Body of pancreas (tissue), 4 donors: ENCODE results near the gene CCT6B. TPM values are rescaled to one million over a fixed set of nuclear protein-coding genes. Genes with fewer than 3 reads are reported as not detected.

ENCODE experiments used
- ATAC-seq: fragments of 150-250 bp; one replicate; pipeline ENCODE4 v1.9.1; 2016
- DNase-seq, 4 donors: peaks; one replicate each; pipeline ENCODE4 v3.0.0-alpha.2; 2019
- H3K27ac ChIP-seq, 4 donors: fragments of 200-600 bp; sonication (generic); 1 replicate in 3 of 4; 2 replicates in 1 of 4; pipeline versions ENCODE4 v1.5.1 to v1.6.1; 2016 to 2019; ENCODE audit warnings: mild to moderate bottlenecking in 1 of 4, mixed read lengths in 1 of 4, moderate library complexity in 1 of 4
- H3K27me3 ChIP-seq, 2 donors: fragments of 200-600 bp; sonication (generic); one replicate each; pipeline ENCODE4 v1.6.0; 2016; ENCODE audit warnings: mild to moderate bottlenecking in 1 of 2
- H3K36me3 ChIP-seq, 2 donors: fragments of 200-600 bp; sonication (generic); replicated peaks in 1 of 2; 2 replicates each; pipeline ENCODE4 v1.5.1; 2016; ENCODE audit warnings: low read depth in 2 of 2; ENCODE audit not compliant: insufficient read depth in 1 of 2
- H3K4me1 ChIP-seq: fragments of 200-600 bp; sonication (generic); one replicate; pipeline ENCODE4 v1.6.0; 2016
- H3K4me3 ChIP-seq, 2 donors: fragments of 200-600 bp; sonication (generic); 1 replicate in 1 of 2; 2 replicates in 1 of 2; pipeline ENCODE4 v1.5.1; 2016 to 2019
- H3K9me3 ChIP-seq, 3 donors: fragments of 200-600 bp; sonication (generic); 1 replicate in 2 of 3; 2 replicates in 1 of 3; pipeline ENCODE4 v1.5.1; 2016
- CTCF ChIP-seq, 7 experiments: fragments of 450-650 bp in 4 of 7; fragments of 200-600 bp in 3 of 7; sonication (generic) in 3 of 7; IDR thresholded peaks; one replicate each; pipeline ENCODE4 v1.5.1; 2016 to 2019; ENCODE audit warnings: antibody characterized with exemption in 7 of 7
- POLR2A ChIP-seq, 3 donors: fragments of 450-650 bp; IDR thresholded peaks; one replicate each; pipeline ENCODE4 v1.6.1; 2016; ENCODE audit warnings: antibody characterized with exemption in 3 of 3, mild to moderate bottlenecking in 2 of 3
- WGBS, 2 donors: methylation state at CpG; one replicate each; pipeline ENCODE4 v1.1.5; 2017; 5-methylcytosine and 5-hydroxymethylcytosine counted together
- intact Hi-C: fragments of 100-400 bp; cut with DNase I; formaldehyde crosslinking; loops from one replicate; pipeline ENCODE4 v1.15.1; 2023
- total RNA-seq, 2 donors: library from RNA; depleted of rRNA; stranded (reverse); fragments of >200 nt; gene quantifications; one replicate each; pipeline ENCODE4 v1.1.0, GENCODE V29; 2016

Gene CCT6B
- total RNA-seq, 2 donors from 2014 or later: 0.66 to 1.8 TPM

GRCh38 chr17:34909040-34909439 lies 52.2 kb downstream of the CCT6B start:
- intact Hi-C loops: no loop called here
- ATAC-seq: no peak
- no peaks in the 10 kb centered on the region for H3K4me1 ChIP-seq
- no peak overlapping the region for H3K4me3 ChIP-seq
- H3K9me3 ChIP-seq: no peaks in the 10 kb centered on the region
- WGBS, 2 donors: 82 to 86% methylated on average over 5 of the region's 5 CpGs
- no peaks in the 10 kb centered on the region for H3K27me3 ChIP-seq
- DNase-seq: no peak
- H3K36me3 ChIP-seq: no peaks in the 10 kb centered on the region
- H3K27ac ChIP-seq: no peak overlapping the region
- TF ChIP-seq POLR2A (IDR thresholded peaks at IDR 0.05) (no peak), CTCF (IDR thresholded peaks at IDR 0.05) (no peak)

DNA sequence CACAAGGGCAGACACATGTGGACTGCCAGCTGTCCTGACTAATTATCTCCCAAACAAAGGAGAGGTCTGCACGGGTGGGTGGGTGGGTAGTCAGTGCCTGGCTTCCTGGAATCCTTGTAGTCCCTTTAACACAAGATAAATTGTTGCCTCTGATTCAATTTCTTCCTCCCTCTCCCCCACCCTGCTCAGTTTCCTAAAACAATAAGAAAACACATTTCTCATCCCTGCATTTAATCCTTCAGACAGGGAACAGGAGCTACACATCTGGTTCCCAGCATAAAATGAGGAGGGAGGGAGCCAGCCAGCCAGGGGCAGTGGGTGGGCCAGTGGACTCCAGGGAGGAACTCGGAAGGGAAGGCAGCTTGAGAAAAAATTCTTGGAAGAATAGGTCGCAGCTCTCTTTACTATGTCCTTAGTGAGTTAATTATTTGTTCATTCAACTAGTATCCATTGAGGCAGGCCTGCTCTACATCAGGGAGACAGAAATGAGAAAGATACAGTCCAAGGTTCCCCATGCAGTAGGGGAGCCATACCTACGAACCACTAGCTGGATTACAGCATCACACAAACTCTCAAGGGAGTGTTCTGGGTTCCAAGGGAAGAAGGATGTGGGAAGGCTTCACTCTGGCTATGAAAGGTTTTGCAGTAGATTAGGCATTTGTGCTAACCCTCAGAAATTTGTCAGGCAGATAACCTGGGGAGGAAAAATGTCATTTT lies 58.3 kb downstream of the CCT6B start:
- WGBS, 2 donors: 26 to 39% methylated on average over 4 of the region's 4 CpGs
- Histone ChIP-seq H3K9me3 (no peaks in the 10 kb centered on the region), H3K4me3 (no peak overlapping the region), H3K4me1 (no peaks in the 10 kb centered on the region), H3K36me3 (no peaks in the 10 kb centered on the region), H3K27ac (no peak overlapping the region), H3K27me3 (no peaks in the 10 kb centered on the region)
- intact Hi-C loops: no loop called here
- TF ChIP-seq POLR2A (IDR thresholded peaks at IDR 0.05) (no peak), CTCF (IDR thresholded peaks at IDR 0.05) (no peak)
- ATAC-seq: no peak
- DNase-seq: no peak

DNA sequence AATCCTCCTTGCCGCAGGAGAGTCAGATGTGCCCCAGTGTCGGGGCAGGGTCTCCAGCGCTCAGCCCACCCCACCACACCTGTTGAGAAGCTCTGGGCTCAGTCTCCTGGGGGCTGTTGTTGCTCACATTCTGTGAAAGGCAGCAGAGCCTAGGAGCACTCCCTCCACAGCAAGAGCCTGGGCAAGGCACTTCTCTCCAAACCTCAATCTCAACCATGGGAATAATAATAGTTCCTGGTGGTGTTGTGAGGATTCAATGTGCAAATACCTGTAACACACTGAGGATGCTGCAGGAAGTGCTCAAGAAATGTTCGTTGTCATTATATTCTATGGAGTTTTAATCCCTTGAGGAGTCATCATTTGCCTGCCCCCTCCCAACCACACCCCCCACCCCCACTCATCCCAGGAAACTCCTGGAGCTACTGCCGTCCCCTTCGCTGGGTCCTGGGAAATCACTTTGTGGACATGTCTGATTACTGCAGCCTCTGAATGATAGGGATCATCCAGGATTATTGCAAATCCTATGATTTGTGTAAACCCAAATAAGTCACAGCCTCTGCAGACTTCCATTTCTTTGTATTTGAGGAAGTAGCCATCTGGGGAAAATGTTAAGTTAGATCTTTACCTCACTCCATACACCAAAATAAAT lies 61.5 kb downstream of the CCT6B start:
- Histone ChIP-seq H3K9me3 (no peaks in the 10 kb centered on the region), H3K4me3 (no peak overlapping the region), H3K27me3 (no peaks in the 10 kb centered on the region), H3K36me3 (no peaks in the 10 kb centered on the region), H3K4me1 (no peaks in the 10 kb centered on the region), H3K27ac (no peak overlapping the region)
- ATAC-seq (no peak), DNase-seq (no peak)
- intact Hi-C loops: no loop called here
- 70 to 74% methylated on average over 6 of the region's 6 CpGs for WGBS, 2 donors
- TF ChIP-seq CTCF (IDR thresholded peaks at IDR 0.05): no peak
- TF ChIP-seq POLR2A (IDR thresholded peaks at IDR 0.05): no peak

DNA sequence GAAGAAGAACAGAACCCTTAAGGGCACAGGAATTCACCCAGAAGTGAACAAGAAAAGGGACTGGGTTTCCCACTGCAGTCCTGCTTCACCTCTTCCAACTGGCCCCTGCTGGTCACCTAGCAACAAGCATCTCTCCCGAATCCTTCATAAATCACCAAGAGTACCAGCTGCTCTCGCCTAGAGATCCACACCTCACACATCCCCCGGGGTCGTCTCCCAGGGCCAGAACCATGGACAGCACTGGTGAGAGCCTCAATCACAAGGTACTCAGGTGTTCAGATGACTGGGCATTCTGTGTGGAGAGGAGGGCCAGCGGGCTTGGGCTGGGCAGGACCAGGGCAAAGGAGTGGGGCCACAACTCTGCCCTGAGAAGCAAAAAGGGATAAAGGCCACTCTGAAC lies 65.9 kb downstream of the CCT6B start:
- H3K36me3 ChIP-seq: no peaks in the 10 kb centered on the region
- H3K4me3 ChIP-seq: no peak overlapping the region
- no peaks in the 10 kb centered on the region for H3K9me3 ChIP-seq
- DNase-seq (no peak), ATAC-seq (no peak)
- TF ChIP-seq CTCF (IDR thresholded peaks at IDR 0.05): no peak
- TF ChIP-seq POLR2A (IDR thresholded peaks at IDR 0.05): no peak
- 19 to 24% methylated on average over 5 of the region's 5 CpGs for WGBS, 2 donors
- intact Hi-C loops: no loop called here
- no peaks in the 10 kb centered on the region for H3K4me1 ChIP-seq
- no peaks in the 10 kb centered on the region for H3K27me3 ChIP-seq
- no peak overlapping the region for H3K27ac ChIP-seq

- no peaks in the 10 kb centered on the region for H3K4me1 ChIP-seq
- H3K9me3 ChIP-seq: no peaks in the 10 kb centered on the region
- H3K4me3 ChIP-seq: no peak overlapping the region
- no peak overlapping the region for H3K27ac ChIP-seq
- ATAC-seq (no peak), DNase-seq (no peak)
- H3K36me3 ChIP-seq: no peaks in the 10 kb centered on the region
- no peaks in the 10 kb centered on the region for H3K27me3 ChIP-seq
- intact Hi-C loops: no loop called here
- TF ChIP-seq CTCF (IDR thresholded peaks at IDR 0.05) (no peak), POLR2A (IDR thresholded peaks at IDR 0.05) (no peak)
- WGBS, 2 donors: 74 to 82% methylated on average over 4 of the region's 4 CpGs
Measured at GRCh38 chr17:34894964-34895363, 66.3 kb downstream of the CCT6B start.
